ENCODE results near the gene CSMD2. TPM values are rescaled to one million over a fixed set of nuclear protein-coding genes. Genes with fewer than 3 reads are reported as not detected.

Gene CSMD2
- total and polyA plus RNA-seq, 7 donors = under 0.01 to 0.83 (median 0.16) TPM

GRCh38 chr1:33468011-33468410 lies 697.0 kb downstream of the CSMD2 start:
- Histone ChIP-seq H3K36me3 (no peaks in the 10 kb centered on the region), H3K4me1 (peaks cover 0 to 58% (median 36%) of the 10 kb centered on the region in 4 donors), H3K27me3 (no peaks in the 10 kb centered on the region), H3K27ac (peak overlapping the region in 2 of 4 donors; percentile 82 to 83), H3K9me3 (no peaks in the 10 kb centered on the region), H3K4me3 (no peak overlapping the region)
- 84% methylated on average over 4 of the region's 4 CpGs for WGBS, 2 donors
- DNase-seq = no peak
- intact Hi-C loops (cut with DNase I) = loop anchor here (10.0 kb wide), 1 partner anchor 243 kb away; no protein-coding TSS in a partner anchor
- no peak for TF ChIP-seq POLR2A (IDR thresholded peaks at IDR 0.05)
- no peak for TF ChIP-seq EP300 (IDR thresholded peaks at IDR 0.05)
- TF ChIP-seq CTCF (IDR thresholded peaks at IDR 0.05) = no peak
- no peak for TF ChIP-seq POLR2AphosphoS5 (IDR thresholded peaks at IDR 0.05)

DNA sequence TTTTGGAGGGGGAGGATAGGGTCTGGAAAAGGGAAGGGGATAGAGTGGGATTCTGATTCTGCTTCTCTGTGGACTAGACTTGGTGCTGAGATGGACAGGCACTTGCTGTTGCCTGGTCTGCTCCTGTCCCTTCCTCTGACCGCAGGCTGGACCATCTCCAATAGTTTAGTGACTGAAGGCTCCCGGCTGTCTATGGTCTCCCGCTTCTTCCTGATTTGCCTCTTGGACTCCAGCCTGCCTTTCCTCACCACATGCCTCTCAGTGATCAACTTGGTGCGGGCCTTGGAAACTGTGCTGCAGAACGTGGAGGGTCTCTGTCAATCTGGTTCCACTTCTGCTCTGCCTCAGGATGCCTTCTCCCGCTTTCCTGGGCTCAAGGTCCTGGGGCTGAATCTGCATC lies 698.9 kb downstream of the CSMD2 start:
- TF ChIP-seq POLR2AphosphoS5 (IDR thresholded peaks at IDR 0.05) = no peak
- Histone ChIP-seq H3K27me3 (no peaks in the 10 kb centered on the region), H3K4me3 (no peak overlapping the region), H3K36me3 (no peaks in the 10 kb centered on the region), H3K27ac (no peak overlapping the region), H3K9me3 (no peaks in the 10 kb centered on the region), H3K4me1 (peaks cover 0 to 63% (median 43%) of the 10 kb centered on the region in 4 donors)
- peak; percentile 74 for DNase-seq
- intact Hi-C loops (cut with DNase I) = loop anchor here (10.0 kb wide), 1 partner anchor 241 kb away; no protein-coding TSS in a partner anchor
- WGBS, 2 donors = 56 to 64% methylated on average over 6 of the region's 6 CpGs

DNA sequence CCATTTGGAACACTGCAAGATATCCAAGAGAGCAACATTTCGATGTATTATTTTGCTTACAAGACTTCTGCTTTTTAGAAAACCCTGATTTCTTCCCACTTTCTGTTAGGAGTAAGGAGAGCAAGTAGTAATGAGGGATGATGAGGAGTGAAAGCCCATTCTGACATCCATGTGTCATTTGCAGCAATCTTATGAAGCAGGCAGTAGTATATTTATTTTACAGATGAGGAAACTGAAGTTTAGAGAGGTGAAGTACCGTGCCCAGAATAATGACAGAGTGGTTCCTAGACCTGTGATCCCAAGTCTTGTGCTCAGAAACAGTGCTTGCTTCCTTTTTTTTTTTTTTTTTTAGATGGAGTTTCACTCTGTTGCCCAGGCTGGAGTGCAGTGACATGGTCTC lies 699.7 kb downstream of the CSMD2 start:
- Histone ChIP-seq H3K4me3 (no peak overlapping the region), H3K36me3 (no peaks in the 10 kb centered on the region), H3K27me3 (no peaks in the 10 kb centered on the region), H3K27ac (no peak overlapping the region), H3K9me3 (no peaks in the 10 kb centered on the region), H3K4me1 (peaks cover 0 to 63% (median 44%) of the 10 kb centered on the region in 4 donors)
- TF ChIP-seq POLR2A (IDR thresholded peaks at IDR 0.05) (no peak), EP300 (IDR thresholded peaks at IDR 0.05) (no peak), POLR2AphosphoS5 (IDR thresholded peaks at IDR 0.05) (no peak), CTCF (IDR thresholded peaks at IDR 0.05) (no peak)
- 85% methylated on average over 2 of the region's 2 CpGs for WGBS, 2 donors
- no peak for DNase-seq
- intact Hi-C loops (cut with DNase I) = loop anchor here (10.0 kb wide), 1 partner anchor 241 kb away; no protein-coding TSS in a partner anchor

- WGBS, 2 donors = 93% methylated on average over 3 of the region's 3 CpGs
- TF ChIP-seq POLR2AphosphoS5 (IDR thresholded peaks at IDR 0.05) = no peak
- TF ChIP-seq EP300 (IDR thresholded peaks at IDR 0.05) = no peak
- no peak for TF ChIP-seq CTCF (IDR thresholded peaks at IDR 0.05)
- TF ChIP-seq POLR2A (IDR thresholded peaks at IDR 0.05) = no peak
- Histone ChIP-seq H3K27ac (no peak overlapping the region), H3K4me1 (peaks cover 0 to 63% (median 46%) of the 10 kb centered on the region in 4 donors), H3K27me3 (no peaks in the 10 kb centered on the region), H3K4me3 (no peak overlapping the region), H3K9me3 (no peaks in the 10 kb centered on the region), H3K36me3 (no peaks in the 10 kb centered on the region)
- DNase-seq = no peak
- intact Hi-C loops (cut with DNase I) = loop anchor here (10.0 kb wide), 1 partner anchor 240 kb away; no protein-coding TSS in a partner anchor
Observed at GRCh38 chr1:33464552-33464951, 700.5 kb downstream of the CSMD2 start.

Small RNAs within 50 kb of the gene (small RNA-seq; reads per million reads assigned to genes)
- 0 to 0.65 (median 0.18) reads per million in 3 donors for gene RNA5SP42

Other genes with a start within 250 kb of the CSMD2 start
- gene C1orf94, start 11.7 kb upstream of the CSMD2 start, total RNA-seq = not detected
- not detected for gene C1orf94, start 11.7 kb upstream of the CSMD2 start, polyA plus RNA-seq

Data from sigmoid colon (tissue), 7 donors.